ENCODE measurements around the gene ABHD17A.

- TF ChIP-seq CTCF (IDR thresholded peaks at IDR 0.05) (no peak), POLR2A (IDR thresholded peaks at IDR 0.05) (no peak), POLR2AphosphoS5 (IDR thresholded peaks at IDR 0.05) (no peak)
Measured at GRCh38 chr19:1911995-1912394, 26.7 kb upstream of the ABHD17A start.
